Measurements from ENCODE around the gene MGMT. TPM values are rescaled to one million over a fixed set of nuclear protein-coding genes. Genes with fewer than 3 reads are reported as not detected.

MGMT gene
- polyA plus RNA-seq, 1 donor: 18.0 TPM

- H3K4me3 ChIP-seq (ENCODE audit: low read length): no peak overlapping the region
- no peaks in the 10 kb centered on the region for H3K27me3 ChIP-seq (ENCODE audit: control insufficient read depth, insufficient read depth, low read length)
- H3K36me3 ChIP-seq (ENCODE audit: control insufficient read depth, insufficient read depth, low read length): no peaks in the 10 kb centered on the region
- peaks cover 11% of the 10 kb centered on the region for H3K9me3 ChIP-seq (ENCODE audit: control insufficient read depth, low read depth, low read length)
- H3K27ac ChIP-seq (ENCODE audit: low read length): no peak overlapping the region
- WGBS (ENCODE audit: insufficient coverage, low lambda C conversion rate): no CpG with 5 or more reads among the region's 6 CpGs
- peak in 1 of 2 donors; percentile 7 for DNase-seq
- no peaks in the 10 kb centered on the region for H3K4me1 ChIP-seq (ENCODE audit: control insufficient read depth, insufficient read depth, low read length)
These were observed 313.2 kb downstream of the MGMT start for GRCh38 chr10:129780198-129780597.

GRCh38 chr10:129780901-129781795 lies 314.1 kb downstream of the MGMT start:
- no CpG with 5 or more reads among the region's 20 CpGs for WGBS (ENCODE audit: insufficient coverage, low lambda C conversion rate)
- H3K4me3 ChIP-seq (ENCODE audit: low read length): no peak overlapping the region
- DNase-seq: no peak

GRCh38 chr10:129784291-129784690 lies 317.2 kb downstream of the MGMT start:
- no peak overlapping the region for H3K27ac ChIP-seq (ENCODE audit: low read length)
- no CpG with 5 or more reads among the region's 6 CpGs for WGBS (ENCODE audit: insufficient coverage, low lambda C conversion rate)
- peak in 1 of 2 donors; percentile 6 for DNase-seq
- peaks cover 4% of the 10 kb centered on the region for H3K9me3 ChIP-seq (ENCODE audit: control insufficient read depth, low read depth, low read length)
- H3K4me1 ChIP-seq (ENCODE audit: control insufficient read depth, insufficient read depth, low read length): no peaks in the 10 kb centered on the region
- H3K27me3 ChIP-seq (ENCODE audit: control insufficient read depth, insufficient read depth, low read length): no peaks in the 10 kb centered on the region
- H3K36me3 ChIP-seq (ENCODE audit: control insufficient read depth, insufficient read depth, low read length): no peaks in the 10 kb centered on the region
- no peak overlapping the region for H3K4me3 ChIP-seq (ENCODE audit: low read length)

More at GRCh38 chr10:129780901-129781795, 314.1 kb downstream of the MGMT start:
- peaks cover 11% of the 10 kb centered on the region for H3K9me3 ChIP-seq (ENCODE audit: control insufficient read depth, low read depth, low read length)
- H3K36me3 ChIP-seq (ENCODE audit: control insufficient read depth, insufficient read depth, low read length): no peaks in the 10 kb centered on the region
- H3K4me1 ChIP-seq (ENCODE audit: control insufficient read depth, insufficient read depth, low read length): no peaks in the 10 kb centered on the region
- H3K27ac ChIP-seq (ENCODE audit: low read length): no peak overlapping the region
- no peaks in the 10 kb centered on the region for H3K27me3 ChIP-seq (ENCODE audit: control insufficient read depth, insufficient read depth, low read length)

- WGBS (ENCODE audit: insufficient coverage, low lambda C conversion rate): no CpG with 5 or more reads among the region's 13 CpGs
- no peaks in the 10 kb centered on the region for H3K4me1 ChIP-seq (ENCODE audit: control insufficient read depth, insufficient read depth, low read length)
- no peak for DNase-seq
- no peak overlapping the region for H3K4me3 ChIP-seq (ENCODE audit: low read length)
- no peaks in the 10 kb centered on the region for H3K27me3 ChIP-seq (ENCODE audit: control insufficient read depth, insufficient read depth, low read length)
- no peaks in the 10 kb centered on the region for H3K36me3 ChIP-seq (ENCODE audit: control insufficient read depth, insufficient read depth, low read length)
- H3K27ac ChIP-seq (ENCODE audit: low read length): no peak overlapping the region
- H3K9me3 ChIP-seq (ENCODE audit: control insufficient read depth, low read depth, low read length): no peaks in the 10 kb centered on the region
These were observed 317.9 kb downstream of the MGMT start for GRCh38 chr10:129784891-129785290.

GRCh38 chr10:129785536-129785981 lies 318.5 kb downstream of the MGMT start:
- no peak for DNase-seq
- WGBS (ENCODE audit: insufficient coverage, low lambda C conversion rate): no CpG with 5 or more reads among the region's 16 CpGs
- H3K36me3 ChIP-seq (ENCODE audit: control insufficient read depth, insufficient read depth, low read length): no peaks in the 10 kb centered on the region
- H3K27ac ChIP-seq (ENCODE audit: low read length): no peak overlapping the region
- no peaks in the 10 kb centered on the region for H3K27me3 ChIP-seq (ENCODE audit: control insufficient read depth, insufficient read depth, low read length)
- H3K4me3 ChIP-seq (ENCODE audit: low read length): no peak overlapping the region
- H3K4me1 ChIP-seq (ENCODE audit: control insufficient read depth, insufficient read depth, low read length): no peaks in the 10 kb centered on the region
- H3K9me3 ChIP-seq (ENCODE audit: control insufficient read depth, low read depth, low read length): no peaks in the 10 kb centered on the region

GRCh38 chr10:129786216-129786615 lies 319.2 kb downstream of the MGMT start:
- H3K4me1 ChIP-seq (ENCODE audit: control insufficient read depth, insufficient read depth, low read length): no peaks in the 10 kb centered on the region
- no CpG with 5 or more reads among the region's 10 CpGs for WGBS (ENCODE audit: insufficient coverage, low lambda C conversion rate)
- H3K36me3 ChIP-seq (ENCODE audit: control insufficient read depth, insufficient read depth, low read length): no peaks in the 10 kb centered on the region
- no peak overlapping the region for H3K27ac ChIP-seq (ENCODE audit: low read length)
- no peaks in the 10 kb centered on the region for H3K9me3 ChIP-seq (ENCODE audit: control insufficient read depth, low read depth, low read length)
- H3K27me3 ChIP-seq (ENCODE audit: control insufficient read depth, insufficient read depth, low read length): no peaks in the 10 kb centered on the region
- DNase-seq: no peak
- H3K4me3 ChIP-seq (ENCODE audit: low read length): no peak overlapping the region

- WGBS (ENCODE audit: insufficient coverage, low lambda C conversion rate): 100% methylated on average over 1 of the region's 5 CpGs
These were observed 320.5 kb downstream of the MGMT start for GRCh38 chr10:129787557-129787956.

GRCh38 chr10:129788215-129788614 lies 321.2 kb downstream of the MGMT start:
- WGBS (ENCODE audit: insufficient coverage, low lambda C conversion rate): 83% methylated on average over 1 of the region's 10 CpGs
- no peak for DNase-seq
- H3K9me3 ChIP-seq (ENCODE audit: control insufficient read depth, low read depth, low read length): no peaks in the 10 kb centered on the region
- H3K27me3 ChIP-seq (ENCODE audit: control insufficient read depth, insufficient read depth, low read length): no peaks in the 10 kb centered on the region
- H3K36me3 ChIP-seq (ENCODE audit: control insufficient read depth, insufficient read depth, low read length): no peaks in the 10 kb centered on the region
- H3K4me3 ChIP-seq (ENCODE audit: low read length): no peak overlapping the region
- no peaks in the 10 kb centered on the region for H3K4me1 ChIP-seq (ENCODE audit: control insufficient read depth, insufficient read depth, low read length)
- H3K27ac ChIP-seq (ENCODE audit: low read length): no peak overlapping the region

More at GRCh38 chr10:129787557-129787956, 320.5 kb downstream of the MGMT start:
- Histone ChIP-seq H3K36me3 (ENCODE audit: control insufficient read depth, insufficient read depth, low read length) (no peaks in the 10 kb centered on the region), H3K4me3 (ENCODE audit: low read length) (no peak overlapping the region), H3K4me1 (ENCODE audit: control insufficient read depth, insufficient read depth, low read length) (no peaks in the 10 kb centered on the region), H3K9me3 (ENCODE audit: control insufficient read depth, low read depth, low read length) (no peaks in the 10 kb centered on the region), H3K27me3 (ENCODE audit: control insufficient read depth, insufficient read depth, low read length) (no peaks in the 10 kb centered on the region), H3K27ac (ENCODE audit: low read length) (no peak overlapping the region)
- no peak for DNase-seq

- no peak for DNase-seq
- Histone ChIP-seq H3K4me1 (ENCODE audit: control insufficient read depth, insufficient read depth, low read length) (no peaks in the 10 kb centered on the region), H3K9me3 (ENCODE audit: control insufficient read depth, low read depth, low read length) (peaks cover 11% of the 10 kb centered on the region), H3K27me3 (ENCODE audit: control insufficient read depth, insufficient read depth, low read length) (no peaks in the 10 kb centered on the region), H3K36me3 (ENCODE audit: control insufficient read depth, insufficient read depth, low read length) (no peaks in the 10 kb centered on the region), H3K27ac (ENCODE audit: low read length) (no peak overlapping the region), H3K4me3 (ENCODE audit: low read length) (no peak overlapping the region)
- no CpG with 5 or more reads among the region's 17 CpGs for WGBS (ENCODE audit: insufficient coverage, low lambda C conversion rate)
These were observed 323.8 kb downstream of the MGMT start for GRCh38 chr10:129790715-129791446.

- Histone ChIP-seq H3K36me3 (ENCODE audit: control insufficient read depth, insufficient read depth, low read length) (no peaks in the 10 kb centered on the region), H3K27me3 (ENCODE audit: control insufficient read depth, insufficient read depth, low read length) (no peaks in the 10 kb centered on the region), H3K4me3 (ENCODE audit: low read length) (no peak overlapping the region), H3K9me3 (ENCODE audit: control insufficient read depth, low read depth, low read length) (peaks cover 11% of the 10 kb centered on the region), H3K27ac (ENCODE audit: low read length) (no peak overlapping the region), H3K4me1 (ENCODE audit: control insufficient read depth, insufficient read depth, low read length) (no peaks in the 10 kb centered on the region)
- no peak for DNase-seq
- no CpG with 5 or more reads among the region's 7 CpGs for WGBS (ENCODE audit: insufficient coverage, low lambda C conversion rate)
These were observed 325.1 kb downstream of the MGMT start for GRCh38 chr10:129792141-129792540.
